Measurements from ENCODE around the gene RPS16. TPM values are rescaled to one million over a fixed set of nuclear protein-coding genes. Genes with fewer than 3 reads are reported as not detected.
A peak's percentile ranks its signal among the peaks of the same experiment; 100 is the strongest.

Gene RPS16
- total RNA-seq, 6 experiments from 2014 or later: 448 to 643 (median 568) TPM

- Histone ChIP-seq H3K4me3 (no peak overlapping the region), H3K4me1 (no peaks in the 10 kb centered on the region), H3K9me3 (no peaks in the 10 kb centered on the region), H3K27me3 (no peaks in the 10 kb centered on the region), H3K36me3 (no peaks in the 10 kb centered on the region), H3K27ac (no peak overlapping the region)
- TF ChIP-seq POLR2A (IDR thresholded peaks at IDR 0.05) (no peak), CTCF (IDR thresholded peaks at IDR 0.05) (no peak)
- 90% methylated on average over 7 of the region's 7 CpGs for WGBS (ENCODE audit: insufficient coverage, low coverage, low lambda C conversion rate, missing lambda C conversion rate)
- DNase-seq (no peak), ATAC-seq (no peak)
- intact Hi-C loops (cut with DNase I): no loop called here
Measured at GRCh38 chr19:39425744-39426143, 10.0 kb downstream of the RPS16 start.

GRCh38 chr19:39424934-39425333 lies 10.8 kb downstream of the RPS16 start:
- no peak overlapping the region for H3K27ac ChIP-seq
- H3K4me3 ChIP-seq: no peak overlapping the region
- DNase-seq (peak in 1 of 3 donors; percentile 37), ATAC-seq (no peak)
- no CpG with 5 or more reads among the region's 16 CpGs for WGBS (ENCODE audit: insufficient coverage, low coverage, low lambda C conversion rate, missing lambda C conversion rate)
- TF ChIP-seq CTCF (IDR thresholded peaks at IDR 0.05): no peak
- TF ChIP-seq POLR2A (IDR thresholded peaks at IDR 0.05): no peak
- H3K27me3 ChIP-seq: no peaks in the 10 kb centered on the region
- no peaks in the 10 kb centered on the region for H3K4me1 ChIP-seq
- no peaks in the 10 kb centered on the region for H3K36me3 ChIP-seq
- no peaks in the 10 kb centered on the region for H3K9me3 ChIP-seq
- intact Hi-C loops (cut with DNase I): no loop called here

GRCh38 chr19:39423258-39424086 lies 12.3 kb downstream of the RPS16 start:
- 89% methylated on average over 22 of the region's 35 CpGs for WGBS (ENCODE audit: insufficient coverage, low coverage, low lambda C conversion rate, missing lambda C conversion rate)

GRCh38 chr19:39422020-39422419 lies 13.7 kb downstream of the RPS16 start:
- Histone ChIP-seq H3K36me3 (no peaks in the 10 kb centered on the region), H3K27ac (no peak overlapping the region), H3K4me3 (no peak overlapping the region), H3K9me3 (no peaks in the 10 kb centered on the region), H3K27me3 (no peaks in the 10 kb centered on the region), H3K4me1 (no peaks in the 10 kb centered on the region)
- no peak for TF ChIP-seq POLR2A (IDR thresholded peaks at IDR 0.05)
- TF ChIP-seq CTCF (IDR thresholded peaks at IDR 0.05): no peak
- ATAC-seq: no peak
- WGBS (ENCODE audit: insufficient coverage, low coverage, low lambda C conversion rate, missing lambda C conversion rate): 63% methylated on average over 2 of the region's 5 CpGs
- intact Hi-C loops (cut with DNase I): no loop called here
- no peak for DNase-seq

More at GRCh38 chr19:39423258-39424086, 12.3 kb downstream of the RPS16 start:
- no peak for TF ChIP-seq CTCF (IDR thresholded peaks at IDR 0.05)
- TF ChIP-seq POLR2A (IDR thresholded peaks at IDR 0.05): no peak
- H3K4me1 ChIP-seq: no peaks in the 10 kb centered on the region
- no peak for ATAC-seq
- intact Hi-C loops (cut with DNase I): no loop called here
- no peaks in the 10 kb centered on the region for H3K9me3 ChIP-seq
- H3K36me3 ChIP-seq: no peaks in the 10 kb centered on the region
- no peaks in the 10 kb centered on the region for H3K27me3 ChIP-seq
- no peak overlapping the region for H3K4me3 ChIP-seq
- DNase-seq: peak in 1 of 3 donors; percentile 48
- H3K27ac ChIP-seq: no peak overlapping the region

Measured in right lobe of liver (tissue), 6 donors.